Activated naive CD4-positive, alpha-beta T cell treated with anti-CD3 and anti-CD28 coated beads for 36 hours (primary cell): Measurements from ENCODE around the gene KRTAP5-11. TPM values are rescaled to one million over a fixed set of nuclear protein-coding genes. Genes with fewer than 3 reads are reported as not detected.
"Not testable (repeated sequence)": the region's sequence is repeated elsewhere in the genome, so short reads cannot be mapped to it uniquely, and the experiment has no call there.

Experiments
- CTCF ChIA-PET: fragments of 350-600 bp; sonication (Branson Sonifier 250); formaldehyde crosslinking; loops from one replicate; lab custom pipeline; 2021; ENCODE audit warnings: antibody characterized with exemption; lab: Charles Lee
- DNase-seq: peaks from one replicate; pipeline ENCODE4 v3.0.0-alpha.2; 2020
- H3K27ac Mint-ChIP-seq: one replicate; pipeline ENCODE4 v1.8.0; 2021; ENCODE audit warnings: mild to moderate bottlenecking, mixed read lengths
- H3K27me3 Mint-ChIP-seq: one replicate; pipeline ENCODE4 v1.8.0; 2021; ENCODE audit warnings: low read depth, mixed read lengths
- H3K36me3 Mint-ChIP-seq: one replicate; pipeline ENCODE4 v1.8.0; 2021; ENCODE audit warnings: low read depth, mixed read lengths
- H3K4me1 Mint-ChIP-seq: one replicate; pipeline ENCODE4 v1.8.0; 2021; ENCODE audit warnings: low read depth, mixed read lengths
- H3K4me3 Mint-ChIP-seq: one replicate; pipeline ENCODE4 v1.8.0; 2021; ENCODE audit warnings: mild to moderate bottlenecking, moderate library complexity, mixed read lengths
- H3K9me3 Mint-ChIP-seq: one replicate; pipeline ENCODE4 v1.8.0; 2021; ENCODE audit warnings: mixed read lengths
- intact Hi-C: fragments of 100-400 bp; cut with micrococcal nuclease; formaldehyde crosslinking; loops from one replicate; pipeline ENCODE4 v1.15.1; 2023
- total RNA-seq, 2 experiments: library from RNA; stranded (reverse); gene quantifications; one replicate each; pipeline ENCODE4 v1.2.3, GENCODE V29; 2021

Gene KRTAP5-11
- total RNA-seq, 2 experiments from 2014 or later, result not detected

DNA sequence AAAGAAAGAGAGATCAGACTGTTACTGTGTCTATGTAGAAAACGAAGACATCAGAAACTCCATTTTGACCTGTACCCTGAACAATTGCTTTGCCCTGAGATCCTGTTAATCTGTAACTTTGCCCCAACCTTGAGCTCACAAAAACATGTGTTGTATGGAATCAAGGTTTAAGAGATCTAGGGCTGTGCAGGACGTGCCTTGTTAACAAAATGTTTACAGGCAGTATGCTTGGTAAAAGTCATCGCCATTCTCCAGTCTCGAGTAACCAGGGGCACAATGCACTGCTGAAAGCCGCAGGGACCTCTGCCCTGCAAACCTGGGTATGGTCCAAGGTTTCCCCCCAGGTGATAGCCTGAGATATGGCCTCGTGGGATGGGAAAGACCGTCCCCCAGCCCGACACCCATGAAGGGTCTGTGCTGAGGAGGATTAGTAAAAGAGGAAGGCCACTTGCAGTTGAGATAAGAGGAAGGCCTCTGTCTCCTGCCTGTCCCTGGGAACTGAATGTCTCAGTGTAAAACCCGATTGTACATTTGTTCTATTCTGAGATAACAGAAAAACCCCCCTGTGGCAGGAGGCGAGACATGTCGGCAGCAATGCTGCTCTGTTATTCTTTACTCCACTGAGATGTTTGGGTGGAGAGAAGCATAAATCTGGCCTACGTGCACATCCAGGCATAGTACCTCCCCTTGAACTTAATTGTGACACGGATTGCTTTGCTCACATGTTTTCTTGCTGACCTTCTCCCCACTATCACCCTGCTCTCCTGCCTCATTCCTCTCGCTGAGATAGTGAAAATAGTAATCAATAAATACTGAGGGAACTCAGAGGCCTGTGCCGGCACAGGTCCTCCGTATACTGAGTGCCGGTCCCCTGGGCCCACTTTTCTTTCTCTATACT is 47.7 kb downstream of the KRTAP5-11 start:
- H3K36me3 Mint-ChIP-seq, H3K27ac Mint-ChIP-seq, H3K4me3 Mint-ChIP-seq, H3K4me1 Mint-ChIP-seq, intact Hi-C loops, H3K27me3 Mint-ChIP-seq, H3K9me3 Mint-ChIP-seq, CTCF ChIA-PET, DNase-seq: not testable (repeated sequence)

DNA sequence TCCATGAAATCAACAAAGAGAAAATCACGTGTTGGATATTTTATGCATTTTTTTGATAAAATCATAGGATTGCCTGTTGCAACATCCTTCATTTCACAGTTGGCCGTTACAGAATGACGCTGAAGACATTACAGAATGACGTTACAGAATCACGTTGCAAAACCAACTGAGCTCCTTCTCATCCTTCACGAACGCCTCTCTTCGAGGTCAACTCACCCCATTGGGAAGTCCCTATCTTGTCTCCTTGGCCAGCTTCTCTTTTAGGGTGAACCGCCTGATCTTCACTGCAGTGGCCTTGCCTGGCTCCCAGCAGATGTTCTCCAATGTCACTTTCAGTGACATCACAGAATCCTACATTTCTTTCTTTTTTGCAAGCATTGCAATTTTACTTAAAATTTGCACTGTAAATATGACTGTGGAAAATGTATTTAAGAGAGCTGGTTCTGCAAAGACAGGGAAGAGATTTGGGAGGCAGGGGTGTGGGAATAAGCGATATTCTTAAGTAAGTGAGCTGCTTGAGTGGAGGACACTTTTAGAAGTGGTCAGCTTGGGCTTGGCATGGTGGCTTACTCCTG is 50.6 kb downstream of the KRTAP5-11 start:
- CTCF ChIA-PET, result no interaction called here
- Mint-ChIP-seq H3K27me3 (no peaks in the 10 kb centered on the region), H3K27ac (no peak overlapping the region), H3K9me3 (no peaks in the 10 kb centered on the region), H3K4me3 (no peak overlapping the region), H3K4me1 (no peaks in the 10 kb centered on the region), H3K36me3 (no peaks in the 10 kb centered on the region)
- DNase-seq, result no peak
- intact Hi-C loops, result no loop called here

Other genes with a start within 250 kb of the KRTAP5-11 start
- gene DHCR7, start 134.5 kb downstream of the KRTAP5-11 start, total RNA-seq, result 10 to 100 TPM; 52.0 to 58.7 TPM
- 10 to 100 TPM; 76.6 to 78.9 TPM for gene NADSYN1, start 129.7 kb downstream of the KRTAP5-11 start, total RNA-seq
- not detected for gene KRTAP5-7, start 55.6 kb downstream of the KRTAP5-11 start, total RNA-seq
- gene KRTAP5-8, start 44.9 kb downstream of the KRTAP5-11 start, total RNA-seq, result not detected
- not detected for gene KRTAP5-9, start 34.5 kb downstream of the KRTAP5-11 start, total RNA-seq
- not detected for gene KRTAP5-10, start 17.3 kb downstream of the KRTAP5-11 start, total RNA-seq